ENCODE measurements around the gene GLG1. TPM values are rescaled to one million over a fixed set of nuclear protein-coding genes. Genes with fewer than 3 reads are reported as not detected.
A peak's percentile ranks its signal among the peaks of the same experiment; 100 is the strongest.

The GLG1 gene
- total RNA-seq, 3 donors from 2014 or later (not counting 1 experiment from before 2014, with no cell fraction given): 184 to 225 (median 188) TPM

- H3K9me3 Mint-ChIP-seq: no peaks in the 10 kb centered on the region
- no peak for DNase-seq
- Histone ChIP-seq H3K4me1 (ENCODE audit: control insufficient read depth, insufficient read depth, low read length) (no peaks in the 10 kb centered on the region), H3K27ac (ENCODE audit: low read length) (no peak overlapping the region), H3K27me3 (ENCODE audit: control insufficient read depth, insufficient read depth, low read length) (no peaks in the 10 kb centered on the region), H3K36me3 (ENCODE audit: control insufficient read depth, insufficient read depth, low read length) (peaks cover 54% of the 10 kb centered on the region), H3K9me3 (ENCODE audit: control insufficient read depth, insufficient read depth, low read length) (no peaks in the 10 kb centered on the region), H3K4me3 (ENCODE audit: low read length) (no peak overlapping the region)
- TF ChIP-seq CTCF (IDR thresholded peaks at IDR 0.05): no peak
- intact Hi-C loops (cut with micrococcal nuclease): no loop called here
- peaks cover 8% of the 10 kb centered on the region for H3K36me3 Mint-ChIP-seq
- no peaks in the 10 kb centered on the region for H3K4me1 Mint-ChIP-seq
- no peak overlapping the region for H3K4me3 Mint-ChIP-seq
- WGBS (ENCODE audit: insufficient coverage): 98% methylated on average over 8 of the region's 8 CpGs
- no peak for ATAC-seq
- H3K27me3 Mint-ChIP-seq (ENCODE audit: low read depth in 2 of 2): no peaks in the 10 kb centered on the region
- peak overlapping the region in 1 of 2 donors; percentile 23 for H3K27ac Mint-ChIP-seq
Measured at GRCh38 chr16:74641969-74642368, 35.1 kb upstream of the GLG1 start.

GRCh38 chr16:74637742-74638453, 31.0 kb upstream of the GLG1 start:
- Histone ChIP-seq H3K36me3 (ENCODE audit: control insufficient read depth, insufficient read depth, low read length) (peaks cover 49% of the 10 kb centered on the region), H3K27ac (ENCODE audit: low read length) (no peak overlapping the region)
- no peaks in the 10 kb centered on the region for H3K4me1 Mint-ChIP-seq

GRCh38 chr16:74635303-74635702, 28.4 kb upstream of the GLG1 start:
- intact Hi-C loops (cut with micrococcal nuclease): no loop called here
- no peaks in the 10 kb centered on the region for H3K9me3 Mint-ChIP-seq
- H3K4me3 Mint-ChIP-seq: no peak overlapping the region
- no peaks in the 10 kb centered on the region for H3K27me3 Mint-ChIP-seq (ENCODE audit: low read depth in 2 of 2)
- TF ChIP-seq CTCF (IDR thresholded peaks at IDR 0.05): no peak
- H3K27ac Mint-ChIP-seq: no peak overlapping the region
- no peaks in the 10 kb centered on the region for H3K27me3 ChIP-seq (ENCODE audit: control insufficient read depth, insufficient read depth, low read length)
- H3K4me1 ChIP-seq (ENCODE audit: control insufficient read depth, insufficient read depth, low read length): no peaks in the 10 kb centered on the region
- no peaks in the 10 kb centered on the region for H3K4me1 Mint-ChIP-seq
- no peaks in the 10 kb centered on the region for H3K9me3 ChIP-seq (ENCODE audit: control insufficient read depth, insufficient read depth, low read length)
- no peak for ATAC-seq
- no peak overlapping the region for H3K27ac ChIP-seq (ENCODE audit: low read length)
- peaks cover 11% of the 10 kb centered on the region for H3K36me3 Mint-ChIP-seq
- no peak overlapping the region for H3K4me3 ChIP-seq (ENCODE audit: low read length)
- peaks cover 65% of the 10 kb centered on the region for H3K36me3 ChIP-seq (ENCODE audit: control insufficient read depth, insufficient read depth, low read length)
- no peak for DNase-seq
- WGBS (ENCODE audit: insufficient coverage): 67% methylated on average over 3 of the region's 5 CpGs

More at GRCh38 chr16:74637742-74638453, 31.0 kb upstream of the GLG1 start:
- Histone ChIP-seq H3K4me1 (ENCODE audit: control insufficient read depth, insufficient read depth, low read length) (no peaks in the 10 kb centered on the region), H3K27me3 (ENCODE audit: control insufficient read depth, insufficient read depth, low read length) (no peaks in the 10 kb centered on the region), H3K9me3 (ENCODE audit: control insufficient read depth, insufficient read depth, low read length) (no peaks in the 10 kb centered on the region), H3K4me3 (ENCODE audit: low read length) (no peak overlapping the region)
- 98% methylated on average over 7 of the region's 7 CpGs for WGBS (ENCODE audit: insufficient coverage)
- H3K27me3 Mint-ChIP-seq (ENCODE audit: low read depth in 2 of 2): no peaks in the 10 kb centered on the region
- peaks cover 8% of the 10 kb centered on the region for H3K36me3 Mint-ChIP-seq
- no peak overlapping the region for H3K4me3 Mint-ChIP-seq
- intact Hi-C loops (cut with micrococcal nuclease): no loop called here
- no peaks in the 10 kb centered on the region for H3K9me3 Mint-ChIP-seq
- ATAC-seq (no peak), DNase-seq (no peak)
- TF ChIP-seq CTCF (IDR thresholded peaks at IDR 0.05): no peak
- peak overlapping the region in 1 of 2 donors; percentile 64 for H3K27ac Mint-ChIP-seq

- TF ChIP-seq CTCF (IDR thresholded peaks at IDR 0.05): no peak
- H3K36me3 Mint-ChIP-seq: peaks cover 19% of the 10 kb centered on the region
- no peaks in the 10 kb centered on the region for H3K27me3 Mint-ChIP-seq (ENCODE audit: low read depth in 2 of 2)
- H3K4me3 Mint-ChIP-seq: no peak overlapping the region
- no peaks in the 10 kb centered on the region for H3K4me1 Mint-ChIP-seq
- DNase-seq: no peak
- H3K9me3 Mint-ChIP-seq: no peaks in the 10 kb centered on the region
- intact Hi-C loops (cut with micrococcal nuclease): no loop called here
- H3K4me1 ChIP-seq (ENCODE audit: control insufficient read depth, insufficient read depth, low read length): no peaks in the 10 kb centered on the region
- 99% methylated on average over 6 of the region's 7 CpGs for WGBS (ENCODE audit: insufficient coverage)
- no peak for ATAC-seq
- no peak overlapping the region for H3K27ac ChIP-seq (ENCODE audit: low read length)
- no peaks in the 10 kb centered on the region for H3K9me3 ChIP-seq (ENCODE audit: control insufficient read depth, insufficient read depth, low read length)
- H3K4me3 ChIP-seq (ENCODE audit: low read length): no peak overlapping the region
- no peaks in the 10 kb centered on the region for H3K27me3 ChIP-seq (ENCODE audit: control insufficient read depth, insufficient read depth, low read length)
- peaks cover 68% of the 10 kb centered on the region for H3K36me3 ChIP-seq (ENCODE audit: control insufficient read depth, insufficient read depth, low read length)
- no peak overlapping the region for H3K27ac Mint-ChIP-seq
Measured at GRCh38 chr16:74633686-74634085, 26.8 kb upstream of the GLG1 start.

All from natural killer cell (primary cell).